Fibroblast of the aortic adventitia (primary cell): ENCODE results near the gene ARID3B. TPM values are rescaled to one million over a fixed set of nuclear protein-coding genes. Genes with fewer than 3 reads are reported as not detected.
"Not testable (repeated sequence)": the region's sequence is repeated elsewhere in the genome, so short reads cannot be mapped to it uniquely, and the experiment has no call there.

Source experiments
- DNase-seq: peaks from one replicate; pipeline ENCODE4 v3.0.0-alpha.2; 2010; ENCODE audit warnings: low read depth
- H3K4me3 ChIP-seq: 2 replicates; pipeline ENCODE4 v1.5.1; 2011; ENCODE audit warnings: low read depth, mild to moderate bottlenecking, control low read depth, low read length, moderate library complexity
- total RNA-seq: library from RNA; depleted of rRNA; stranded (reverse); fragments of >200 nt; gene quantifications from 2 replicates; pipeline ENCODE4 v1.2.3, GENCODE V29; 2012; ENCODE audit warnings: low replicate concordance
- TF ChIP-seq, protein P1 (sequence below): IDR thresholded peaks from 2 replicates; pipeline ENCODE4 v1.5.1; 2011; ENCODE audit warnings: mild to moderate bottlenecking, low read length, control low read depth, inconsistent platforms; ENCODE audit not compliant: insufficient read depth

The ARID3B gene
- total RNA-seq, 1 donor, result 2.5 TPM

DNA sequence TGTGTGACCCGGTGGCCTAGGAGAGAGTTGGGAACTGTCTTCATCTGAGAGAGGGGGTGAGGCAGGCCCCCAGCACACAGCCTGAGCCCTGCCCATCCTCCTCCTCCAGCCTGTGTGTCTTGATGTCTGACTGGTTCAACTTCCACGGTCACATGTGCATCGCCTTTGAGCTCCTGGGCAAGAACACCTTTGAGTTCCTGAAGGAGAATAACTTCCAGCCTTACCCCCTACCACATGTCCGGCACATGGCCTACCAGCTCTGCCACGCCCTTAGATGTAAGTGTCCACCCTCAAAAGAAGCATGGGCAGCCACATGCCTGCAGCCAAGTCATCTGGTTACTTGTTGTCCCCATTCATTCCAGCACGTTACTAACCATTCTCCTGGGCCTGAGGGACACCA is 84.7 kb downstream of the ARID3B start:
- DNase-seq, result no peak
- TF ChIP-seq, protein P1, sequence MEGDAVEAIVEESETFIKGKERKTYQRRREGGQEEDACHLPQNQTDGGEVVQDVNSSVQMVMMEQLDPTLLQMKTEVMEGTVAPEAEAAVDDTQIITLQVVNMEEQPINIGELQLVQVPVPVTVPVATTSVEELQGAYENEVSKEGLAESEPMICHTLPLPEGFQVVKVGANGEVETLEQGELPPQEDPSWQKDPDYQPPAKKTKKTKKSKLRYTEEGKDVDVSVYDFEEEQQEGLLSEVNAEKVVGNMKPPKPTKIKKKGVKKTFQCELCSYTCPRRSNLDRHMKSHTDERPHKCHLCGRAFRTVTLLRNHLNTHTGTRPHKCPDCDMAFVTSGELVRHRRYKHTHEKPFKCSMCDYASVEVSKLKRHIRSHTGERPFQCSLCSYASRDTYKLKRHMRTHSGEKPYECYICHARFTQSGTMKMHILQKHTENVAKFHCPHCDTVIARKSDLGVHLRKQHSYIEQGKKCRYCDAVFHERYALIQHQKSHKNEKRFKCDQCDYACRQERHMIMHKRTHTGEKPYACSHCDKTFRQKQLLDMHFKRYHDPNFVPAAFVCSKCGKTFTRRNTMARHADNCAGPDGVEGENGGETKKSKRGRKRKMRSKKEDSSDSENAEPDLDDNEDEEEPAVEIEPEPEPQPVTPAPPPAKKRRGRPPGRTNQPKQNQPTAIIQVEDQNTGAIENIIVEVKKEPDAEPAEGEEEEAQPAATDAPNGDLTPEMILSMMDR, result no peak

GRCh38 chr15:74626336-74626735 is 85.3 kb downstream of the ARID3B start:
- no peak for DNase-seq
- TF ChIP-seq, protein P1, result no peak
- H3K4me3 ChIP-seq, result no peak overlapping the region

More for the DNA sequence above, 84.7 kb downstream of the ARID3B start:
- no peak overlapping the region for H3K4me3 ChIP-seq

GRCh38 chr15:74626752-74627692 is 86.0 kb downstream of the ARID3B start:
- TF ChIP-seq, protein P1, result no peak
- DNase-seq, result no peak
- H3K4me3 ChIP-seq, result no peak overlapping the region

- DNase-seq, result no peak
- TF ChIP-seq, protein P1, result no peak
- no peak overlapping the region for H3K4me3 ChIP-seq
Observed at GRCh38 chr15:74627766-74628165, 86.7 kb downstream of the ARID3B start.

GRCh38 chr15:74628199-74628598 is 87.2 kb downstream of the ARID3B start:
- no peak overlapping the region for H3K4me3 ChIP-seq
- TF ChIP-seq, protein P1, result no peak
- DNase-seq, result no peak

GRCh38 chr15:74628949-74629348 is 87.9 kb downstream of the ARID3B start:
- TF ChIP-seq, protein P1, result no peak
- H3K4me3 ChIP-seq, result no peak overlapping the region
- DNase-seq, result no peak

- DNase-seq, H3K4me3 ChIP-seq: not testable (repeated sequence)
Observed at GRCh38 chr15:74629696-74630095, 88.7 kb downstream of the ARID3B start.
